ENCODE measurements around the gene PLTP.

Gene PLTP

DNA sequence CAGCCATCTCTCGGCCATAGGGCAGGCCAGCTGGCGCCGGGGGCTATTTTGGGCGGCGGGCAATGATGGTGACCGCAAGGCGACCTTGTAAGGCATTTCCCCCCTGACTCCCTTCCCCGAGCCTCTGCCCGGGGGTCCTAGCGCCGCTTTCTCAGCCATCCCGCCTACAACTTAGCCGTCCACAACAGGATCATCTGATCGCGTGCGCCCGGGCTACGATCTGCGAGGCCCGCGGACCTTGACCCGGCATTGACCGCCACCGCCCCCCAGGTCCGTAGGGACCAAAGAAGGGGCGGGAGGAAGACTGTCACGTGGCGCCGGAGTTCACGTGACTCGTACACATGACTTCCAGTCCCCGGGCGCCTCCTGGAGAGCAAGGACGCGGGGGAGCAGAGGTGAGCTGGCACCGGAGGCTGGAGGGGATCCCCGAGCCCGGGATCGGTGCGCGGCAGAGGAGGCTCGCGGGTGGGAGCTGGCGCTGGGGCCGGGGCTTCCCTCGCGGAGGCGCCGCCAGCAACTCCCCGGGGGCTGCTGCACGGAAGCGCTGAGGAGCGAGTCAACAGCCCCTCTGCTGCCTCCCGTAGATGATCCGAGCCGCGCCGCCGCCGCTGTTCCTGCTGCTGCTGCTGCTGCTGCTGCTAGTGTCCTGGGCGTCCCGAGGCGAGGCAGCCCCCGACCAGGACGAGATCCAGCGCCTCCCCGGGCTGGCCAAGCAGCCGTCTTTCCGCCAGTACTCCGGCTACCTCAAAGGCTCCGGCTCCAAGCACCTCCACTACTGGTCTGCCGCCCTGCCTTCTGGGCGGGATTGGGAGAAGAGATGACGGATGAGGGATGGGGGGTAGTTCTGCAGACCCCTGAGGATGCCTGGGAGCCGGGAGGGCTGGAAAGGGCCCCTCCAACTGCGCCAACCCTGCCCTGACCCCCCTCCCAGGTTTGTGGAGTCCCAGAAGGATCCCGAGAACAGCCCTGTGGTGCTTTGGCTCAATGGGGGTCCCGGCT, 20.7 kb downstream of the PLTP start, which contains the start of the genes CTSA and NEURL2:
CTSA (plus strand) TSS at position 351 of the 999 bp plus-strand sequence; CDS start at position 585, 234 bp downstream.
NEURL2 (minus strand) TSS at position 224 of the 999 bp plus-strand sequence; CDS start at position 7, 217 bp downstream.
- peak; percentile 90 for DNase-seq (ENCODE audit: low read depth, low spot score)
- in situ Hi-C loops (cut with HindIII; ENCODE audit: low sequenced_read_pairs): no loop called here
- peak within 1 kb of the TSS; percentile 80 for H3K4me3 ChIP-seq (ENCODE audit: low read depth, low read length)
- TF ChIP-seq CTCF (IDR thresholded peaks at IDR 0.05; ENCODE audit: low read depth, low read length): no peak

DNA sequence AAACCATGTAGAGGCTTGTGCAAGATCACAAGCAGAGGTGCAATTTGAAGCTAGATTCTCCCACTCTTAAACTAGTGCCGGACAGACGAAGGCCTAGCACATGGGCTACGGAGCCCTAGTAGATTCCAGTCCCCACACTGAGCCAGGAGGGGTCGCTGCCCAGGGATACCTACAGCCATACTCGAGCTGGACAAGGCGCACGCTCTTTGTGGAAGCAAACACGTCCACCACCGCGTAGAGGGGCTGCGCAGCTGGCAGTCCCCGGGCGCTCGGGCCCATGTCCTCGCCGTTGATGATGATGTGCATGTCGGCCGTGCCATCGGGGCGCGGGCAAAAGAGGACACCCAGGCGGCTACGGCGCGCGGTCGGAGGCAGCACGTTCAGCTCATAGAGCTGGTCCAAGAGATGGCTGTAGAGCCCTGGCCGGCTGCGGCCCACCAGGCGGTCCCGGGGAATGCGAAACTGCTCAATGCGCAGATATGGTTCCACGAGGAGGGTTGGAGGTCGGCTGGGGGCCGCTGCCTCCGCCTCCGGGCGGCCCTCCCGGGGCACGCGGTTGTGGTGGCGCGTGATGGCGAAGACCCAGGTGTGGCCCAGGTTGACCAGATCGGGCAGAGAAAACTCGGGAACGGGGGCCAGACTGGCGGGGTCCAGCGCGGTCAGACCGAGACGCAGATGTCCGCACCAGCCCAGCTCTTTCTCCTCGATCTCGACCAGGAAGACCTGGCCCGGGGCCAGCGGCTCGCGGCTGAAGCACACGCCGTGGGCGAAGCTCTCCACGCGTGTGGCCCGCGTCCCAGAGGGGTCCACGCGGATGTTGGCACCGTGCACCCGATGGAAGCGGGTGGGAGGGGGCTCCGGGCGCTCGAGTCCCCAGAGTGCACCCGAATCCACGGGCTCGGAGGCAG, 21.6 kb downstream of the PLTP start:
- in situ Hi-C loops (cut with HindIII; ENCODE audit: low sequenced_read_pairs): no loop called here
- peak overlapping the region; percentile 80 for H3K4me3 ChIP-seq (ENCODE audit: low read depth, low read length)
- DNase-seq (ENCODE audit: low read depth, low spot score): peak; percentile 84
- peak; percentile 87 for TF ChIP-seq CTCF (IDR thresholded peaks at IDR 0.05; ENCODE audit: low read depth, low read length)

GRCh38 chr20:45888681-45889080, 23.3 kb downstream of the PLTP start:
- no peak for DNase-seq (ENCODE audit: low read depth, low spot score)
- no peak overlapping the region for H3K4me3 ChIP-seq (ENCODE audit: low read depth, low read length)
- in situ Hi-C loops (cut with HindIII; ENCODE audit: low sequenced_read_pairs): no loop called here
- TF ChIP-seq CTCF (IDR thresholded peaks at IDR 0.05; ENCODE audit: low read depth, low read length): no peak

DNA sequence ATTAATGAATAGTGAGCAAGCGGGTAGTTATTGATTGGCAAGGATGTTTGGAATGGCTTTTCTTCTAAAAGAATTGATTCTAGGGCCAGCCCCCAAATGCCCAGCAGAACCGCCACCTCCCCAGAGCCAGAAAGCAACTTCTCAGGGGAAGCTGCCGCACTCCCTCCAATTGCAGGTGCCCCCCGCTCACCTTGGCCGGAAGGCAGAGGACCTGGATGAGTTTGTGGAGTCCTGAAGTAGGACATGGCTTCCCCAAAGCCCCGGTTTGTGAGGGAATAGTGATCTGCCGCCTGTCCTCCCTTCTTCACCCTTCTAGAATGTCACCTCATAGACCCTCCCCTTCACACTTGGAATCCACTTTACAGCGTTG, 24.6 kb downstream of the PLTP start, which contains the start of gene SPATA25:
SPATA25 (minus strand) TSS at position 277 of the 370 bp plus-strand sequence; CDS start at position 245, 32 bp downstream.
- DNase-seq (ENCODE audit: low read depth, low spot score): no peak
- no peak for TF ChIP-seq CTCF (IDR thresholded peaks at IDR 0.05; ENCODE audit: low read depth, low read length)
- in situ Hi-C loops (cut with HindIII; ENCODE audit: low sequenced_read_pairs): no loop called here
- H3K4me3 ChIP-seq (ENCODE audit: low read depth, low read length): no peak within 1 kb of the TSS

DNA sequence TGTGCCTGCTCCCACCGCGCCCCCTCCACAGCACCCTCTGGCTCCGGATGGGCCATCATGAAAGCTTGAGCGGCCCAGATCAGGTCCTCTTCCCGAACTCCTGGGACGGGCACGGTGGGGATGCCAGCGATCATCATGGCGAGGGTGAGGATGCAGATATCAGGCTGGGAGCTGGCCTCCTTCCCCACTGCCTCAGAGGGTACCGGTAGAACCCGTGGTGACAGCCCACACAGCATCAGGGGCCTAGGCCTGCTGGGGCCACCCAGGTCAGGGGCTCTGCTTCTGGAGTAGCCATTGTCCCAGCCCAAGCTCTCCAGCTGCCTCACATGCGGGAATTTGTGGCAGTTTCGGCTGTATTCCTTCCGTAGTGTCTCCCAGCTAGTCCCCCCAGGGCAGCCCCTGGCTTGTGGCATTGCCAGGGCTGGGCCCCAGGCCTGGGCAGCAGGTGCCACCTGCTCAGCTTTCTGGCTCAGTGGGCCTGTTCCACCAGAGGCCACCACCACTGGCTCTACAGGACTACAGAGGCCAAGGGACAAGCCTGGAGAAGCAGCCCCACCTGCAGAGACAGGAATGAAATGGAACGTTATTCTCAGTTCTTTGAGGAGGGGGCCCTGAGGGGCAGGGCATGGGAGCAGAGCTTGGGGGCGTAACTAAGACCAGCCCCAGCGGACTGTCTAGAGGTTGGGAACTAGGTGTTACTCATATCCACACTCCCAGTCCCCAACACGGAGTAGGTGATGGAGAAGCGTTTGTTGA, 25.2 kb downstream of the PLTP start:
- in situ Hi-C loops (cut with HindIII; ENCODE audit: low sequenced_read_pairs): no loop called here
- no peak for DNase-seq (ENCODE audit: low read depth, low spot score)
- TF ChIP-seq CTCF (IDR thresholded peaks at IDR 0.05; ENCODE audit: low read depth, low read length): no peak
- no peak overlapping the region for H3K4me3 ChIP-seq (ENCODE audit: low read depth, low read length)
